Thyroid gland (tissue), 4 donors: Measurements from ENCODE around the gene SMIM7.

Experiments used
- CTCF ChIP-seq, 6 experiments: fragments of 200-600 bp in 3 of 6; fragments of 450-650 bp in 3 of 6; sonication (generic) in 3 of 6; IDR thresholded peaks; one replicate each; pipeline ENCODE4 v1.5.1; 2016 to 2019; ENCODE audit warnings: antibody characterized with exemption in 6 of 6, mild to moderate bottlenecking in 2 of 6, inconsistent platforms in 1 of 6, moderate library complexity in 1 of 6
- POLR2A ChIP-seq, 2 donors: fragments of 450-650 bp; IDR thresholded peaks; one replicate each; pipeline ENCODE4 v1.6.1; 2017; ENCODE audit warnings: antibody characterized with exemption in 2 of 2, mild to moderate bottlenecking in 2 of 2, moderate library complexity in 1 of 2

- TF ChIP-seq CTCF (IDR thresholded peaks at IDR 0.05) (no peak), POLR2A (IDR thresholded peaks at IDR 0.05) (no peak)
These were observed 42.2 kb upstream of the SMIM7 start for GRCh38 chr19:16702123-16702522.
